Liver (tissue), 9 donors: ENCODE results near the gene VMAC. TPM values are rescaled to one million over a fixed set of nuclear protein-coding genes. Genes with fewer than 3 reads are reported as not detected.

Source experiments
- DNase-seq: peaks from one replicate; pipeline ENCODE4 v3.0.0-alpha.2; 2017; ENCODE audit warnings: low spot score
- H3K27ac ChIP-seq, 2 donors: one replicate each; pipeline ENCODE4 v1.7.0; 2013; ENCODE audit warnings: inconsistent platforms in 2 of 2, low read length in 2 of 2, control low read depth in 1 of 2, low read depth in 1 of 2, mild to moderate bottlenecking in 1 of 2
- H3K27me3 ChIP-seq, 4 donors: one replicate each; pipeline versions ENCODE4 v1.6.1 to v1.7.0; 2013; ENCODE audit warnings: low read length in 3 of 4, inconsistent platforms in 1 of 4, mild to moderate bottlenecking in 1 of 4, moderate library complexity in 1 of 4; ENCODE audit not compliant: control insufficient read depth in 4 of 4, insufficient read depth in 4 of 4
- H3K36me3 ChIP-seq, 4 donors: one replicate each; pipeline versions ENCODE4 v1.6.1 to v1.7.0; 2013; ENCODE audit warnings: low read length in 3 of 4, mild to moderate bottlenecking in 3 of 4, low read depth in 1 of 4, moderate library complexity in 1 of 4; ENCODE audit not compliant: control insufficient read depth in 4 of 4, insufficient read depth in 3 of 4
- H3K4me1 ChIP-seq, 4 donors: one replicate each; pipeline versions ENCODE4 v1.6.1 to v1.7.0; 2013; ENCODE audit warnings: low read length in 3 of 4, mild to moderate bottlenecking in 3 of 4, moderate library complexity in 1 of 4; ENCODE audit not compliant: control insufficient read depth in 4 of 4, insufficient read depth in 4 of 4
- H3K4me3 ChIP-seq, 3 donors: one replicate each; pipeline versions ENCODE4 v1.6.1 to v1.7.0; 2013; ENCODE audit warnings: low read length in 3 of 3, control low read depth in 1 of 3, low read depth in 1 of 3, mild to moderate bottlenecking in 1 of 3
- H3K9ac ChIP-seq, 2 donors: one replicate each; pipeline ENCODE4 v1.7.0; 2013; ENCODE audit warnings: low read length in 2 of 2, mild to moderate bottlenecking in 2 of 2, moderate library complexity in 2 of 2, control low read depth in 1 of 2, low read depth in 1 of 2
- H3K9me3 ChIP-seq, 4 donors: one replicate each; pipeline versions ENCODE4 v1.6.1 to v1.7.0; 2013; ENCODE audit warnings: low read length in 3 of 4; ENCODE audit not compliant: control insufficient read depth in 4 of 4
- ATF3 ChIP-seq: IDR thresholded peaks from 2 replicates; pipeline ENCODE4 v1.6.1; 2016; ENCODE audit warnings: antibody characterized with exemption
- CTCF ChIP-seq: fragments of 150-350 bp; IDR thresholded peaks from 2 replicates; pipeline ENCODE4 v1.5.1; 2017; ENCODE audit warnings: improper control_type of control experiment, low read depth, low read length; ENCODE audit not compliant: missing input control
- EGR1 ChIP-seq, 2 donors: IDR thresholded peaks; 2 replicates each; pipeline ENCODE4 v1.6.1; 2016 to 2018; ENCODE audit warnings: antibody characterized with exemption in 2 of 2, low read depth in 2 of 2
- FOXA1 ChIP-seq: IDR thresholded peaks from 2 replicates; pipeline ENCODE4 v1.6.1; 2016; ENCODE audit warnings: antibody characterized with exemption
- FOXA2 ChIP-seq: IDR thresholded peaks from 2 replicates; pipeline ENCODE4 v1.6.1; 2016; ENCODE audit warnings: antibody characterized with exemption
- GABPA ChIP-seq, 2 donors: IDR thresholded peaks in 1 of 2; conservative IDR thresholded peaks in 1 of 2; 2 replicates each; pipeline ENCODE4 v1.6.1; 2016; ENCODE audit warnings: antibody characterized with exemption in 2 of 2, mild to moderate bottlenecking in 1 of 2, moderate library complexity in 1 of 2
- HNF4A ChIP-seq, 2 donors: conservative IDR thresholded peaks; 2 replicates each; pipeline ENCODE4 v1.6.1; 2016; ENCODE audit warnings: antibody characterized with exemption in 2 of 2, mild to moderate bottlenecking in 2 of 2
- HNF4G ChIP-seq: IDR thresholded peaks from 2 replicates; pipeline ENCODE4 v1.6.1; 2016; ENCODE audit warnings: antibody characterized with exemption
- JUND ChIP-seq, 2 donors: IDR thresholded peaks; 2 replicates each; pipeline ENCODE4 v1.6.1; 2016; ENCODE audit warnings: antibody characterized with exemption in 2 of 2
- MAX ChIP-seq: IDR thresholded peaks from 2 replicates; pipeline ENCODE4 v1.6.1; 2016; ENCODE audit warnings: antibody characterized with exemption
- NR2F2 ChIP-seq: IDR thresholded peaks from 2 replicates; pipeline ENCODE4 v1.6.1; 2016; ENCODE audit warnings: antibody characterized with exemption
- RAD21 ChIP-seq, 2 donors: IDR thresholded peaks; 2 replicates each; pipeline ENCODE4 v1.6.1; 2016; ENCODE audit warnings: antibody characterized with exemption in 2 of 2, mild to moderate bottlenecking in 2 of 2
- REST ChIP-seq: IDR thresholded peaks from 2 replicates; pipeline ENCODE4 v1.6.1; 2016; ENCODE audit warnings: antibody characterized with exemption, mild to moderate bottlenecking
- RXRA ChIP-seq, 2 donors: IDR thresholded peaks; 2 replicates each; pipeline ENCODE4 v1.6.1; 2017 to 2018; ENCODE audit warnings: antibody characterized with exemption in 2 of 2, mild to moderate bottlenecking in 1 of 2
- SP1 ChIP-seq: IDR thresholded peaks from 2 replicates; pipeline ENCODE4 v1.6.1; 2018; ENCODE audit warnings: antibody characterized with exemption, mild to moderate bottlenecking
- TAF1 ChIP-seq: conservative IDR thresholded peaks from 2 replicates; pipeline ENCODE4 v1.6.1; 2016; ENCODE audit warnings: antibody characterized with exemption, mild to moderate bottlenecking
- YY1 ChIP-seq: IDR thresholded peaks from 2 replicates; pipeline ENCODE4 v1.6.1; 2016; ENCODE audit warnings: antibody characterized with exemption, mild to moderate bottlenecking
- ZBTB33 ChIP-seq: IDR thresholded peaks from 2 replicates; pipeline ENCODE4 v1.6.1; 2016; ENCODE audit warnings: antibody characterized with exemption
- WGBS: extraction: QIAGEN DNeasy Blood & Tissue Kit; methylation state at CpG from one replicate; pipeline ENCODE4 v1.1.7; 2013; 5-methylcytosine and 5-hydroxymethylcytosine counted together
- polyA plus RNA-seq, 2 donors: library from polyadenylated mRNA; stranded (reverse) in 1 of 2; unstranded in 1 of 2; fragments of 200-250 nt in 1 of 2; fragments of >200 nt in 1 of 2; fragmentation: Nextera tagmentation in 1 of 2; extraction: Ambion mirVana in 1 of 2; gene quantifications; one replicate each; pipeline versions ENCODE4 v1.2.1 to v1.2.3, GENCODE V29; 2013 to 2015
- total RNA-seq, 2 donors: library from RNA; depleted of rRNA; stranded (reverse); fragments of >200 nt; gene quantifications; one replicate each; pipeline ENCODE4 v1.2.3, GENCODE V29; 2014
- donor health status: healthy.
- donor health status: healthy.
- donor health status: healthy.
- donor health status: healthy.
- donor health status: healthy.

Gene VMAC
- total and polyA plus RNA-seq, 4 donors, result 1.2 to 7.7 (median 2.6) TPM

GRCh38 chr19:5893296-5893903 lies 11.3 kb upstream of the VMAC start:
- no peak for DNase-seq
- TF ChIP-seq MAX, result no peak
- no peaks in the 10 kb centered on the region for H3K27me3 ChIP-seq
- no peak overlapping the region for H3K9ac ChIP-seq
- 82% methylated on average over 13 of the region's 13 CpGs for WGBS
- H3K4me1 ChIP-seq, result peaks cover 0 to 11% (median 3%) of the 10 kb centered on the region in 4 donors
- no peak overlapping the region for H3K4me3 ChIP-seq
- H3K36me3 ChIP-seq, result peaks cover 6 to 22% (median 9%) of the 10 kb centered on the region in 4 donors
- no peaks in the 10 kb centered on the region for H3K9me3 ChIP-seq
- H3K27ac ChIP-seq, result no peak overlapping the region

- DNase-seq, result peak; percentile 68
- Histone ChIP-seq H3K4me3 (no peak overlapping the region), H3K4me1 (peaks cover 0 to 11% (median 3%) of the 10 kb centered on the region in 4 donors), H3K36me3 (peaks cover 6 to 22% (median 9%) of the 10 kb centered on the region in 4 donors), H3K27me3 (no peaks in the 10 kb centered on the region), H3K9ac (no peak overlapping the region), H3K27ac (no peak overlapping the region), H3K9me3 (no peaks in the 10 kb centered on the region)
- TF ChIP-seq REST (no peak), RAD21 (IDR thresholded peaks at IDR 0.05) (no peak), MAX (no peak), FOXA2 (no peak), FOXA1 (no peak), HNF4A (conservative IDR thresholded peaks at IDR 0.05) (no peak), YY1 (no peak), NR2F2 (no peak), TAF1 (no peak), EGR1 (IDR thresholded peaks at IDR 0.05; ENCODE audit: low read depth in 2 of 2) (no peak), HNF4G (no peak), JUND (IDR thresholded peaks at IDR 0.05) (no peak), GABPA (IDR thresholded peaks at IDR 0.05 in 1 of 2, conservative IDR thresholded peaks at IDR 0.05 in 1 of 2) (no peak), CTCF (no peak), ATF3 (no peak), RXRA (IDR thresholded peaks at IDR 0.05) (no peak), SP1 (no peak), ZBTB33 (no peak)
- 82% methylated on average over 28 of the region's 28 CpGs for WGBS
Measured at GRCh38 chr19:5893907-5894703, 10.6 kb upstream of the VMAC start.
